Liver (tissue), 9 donors: ENCODE results near the gene DNM3. TPM values are rescaled to one million over a fixed set of nuclear protein-coding genes. Genes with fewer than 3 reads are reported as not detected.

ENCODE experiments used
- DNase-seq: peaks from one replicate; pipeline ENCODE4 v3.0.0-alpha.2; 2017; ENCODE audit warnings: low spot score
- H3K27ac ChIP-seq, 2 donors: one replicate each; pipeline ENCODE4 v1.7.0; 2013; ENCODE audit warnings: inconsistent platforms in 2 of 2, low read length in 2 of 2, control low read depth in 1 of 2, low read depth in 1 of 2, mild to moderate bottlenecking in 1 of 2
- H3K27me3 ChIP-seq, 4 donors: one replicate each; pipeline versions ENCODE4 v1.6.1 to v1.7.0; 2013; ENCODE audit warnings: low read length in 3 of 4, inconsistent platforms in 1 of 4, mild to moderate bottlenecking in 1 of 4, moderate library complexity in 1 of 4; ENCODE audit not compliant: control insufficient read depth in 4 of 4, insufficient read depth in 4 of 4
- H3K36me3 ChIP-seq, 4 donors: one replicate each; pipeline versions ENCODE4 v1.6.1 to v1.7.0; 2013; ENCODE audit warnings: low read length in 3 of 4, mild to moderate bottlenecking in 3 of 4, low read depth in 1 of 4, moderate library complexity in 1 of 4; ENCODE audit not compliant: control insufficient read depth in 4 of 4, insufficient read depth in 3 of 4
- H3K4me1 ChIP-seq, 4 donors: one replicate each; pipeline versions ENCODE4 v1.6.1 to v1.7.0; 2013; ENCODE audit warnings: low read length in 3 of 4, mild to moderate bottlenecking in 3 of 4, moderate library complexity in 1 of 4; ENCODE audit not compliant: control insufficient read depth in 4 of 4, insufficient read depth in 4 of 4
- H3K4me3 ChIP-seq, 3 donors: one replicate each; pipeline versions ENCODE4 v1.6.1 to v1.7.0; 2013; ENCODE audit warnings: low read length in 3 of 3, control low read depth in 1 of 3, low read depth in 1 of 3, mild to moderate bottlenecking in 1 of 3
- H3K9ac ChIP-seq, 2 donors: one replicate each; pipeline ENCODE4 v1.7.0; 2013; ENCODE audit warnings: low read length in 2 of 2, mild to moderate bottlenecking in 2 of 2, moderate library complexity in 2 of 2, control low read depth in 1 of 2, low read depth in 1 of 2
- H3K9me3 ChIP-seq, 4 donors: one replicate each; pipeline versions ENCODE4 v1.6.1 to v1.7.0; 2013; ENCODE audit warnings: low read length in 3 of 4; ENCODE audit not compliant: control insufficient read depth in 4 of 4
- EGR1 ChIP-seq, 2 donors: IDR thresholded peaks; 2 replicates each; pipeline ENCODE4 v1.6.1; 2016 to 2018; ENCODE audit warnings: antibody characterized with exemption in 2 of 2, low read depth in 2 of 2
- FOXA1 ChIP-seq: IDR thresholded peaks from 2 replicates; pipeline ENCODE4 v1.6.1; 2016; ENCODE audit warnings: antibody characterized with exemption
- GABPA ChIP-seq, 2 donors: IDR thresholded peaks in 1 of 2; conservative IDR thresholded peaks in 1 of 2; 2 replicates each; pipeline ENCODE4 v1.6.1; 2016; ENCODE audit warnings: antibody characterized with exemption in 2 of 2, mild to moderate bottlenecking in 1 of 2, moderate library complexity in 1 of 2
- HNF4A ChIP-seq, 2 donors: conservative IDR thresholded peaks; 2 replicates each; pipeline ENCODE4 v1.6.1; 2016; ENCODE audit warnings: antibody characterized with exemption in 2 of 2, mild to moderate bottlenecking in 2 of 2
- JUND ChIP-seq, 2 donors: IDR thresholded peaks; 2 replicates each; pipeline ENCODE4 v1.6.1; 2016; ENCODE audit warnings: antibody characterized with exemption in 2 of 2
- NR2F2 ChIP-seq: IDR thresholded peaks from 2 replicates; pipeline ENCODE4 v1.6.1; 2016; ENCODE audit warnings: antibody characterized with exemption
- RXRA ChIP-seq, 2 donors: IDR thresholded peaks; 2 replicates each; pipeline ENCODE4 v1.6.1; 2017 to 2018; ENCODE audit warnings: antibody characterized with exemption in 2 of 2, mild to moderate bottlenecking in 1 of 2
- YY1 ChIP-seq: IDR thresholded peaks from 2 replicates; pipeline ENCODE4 v1.6.1; 2016; ENCODE audit warnings: antibody characterized with exemption, mild to moderate bottlenecking
- ZBTB33 ChIP-seq: IDR thresholded peaks from 2 replicates; pipeline ENCODE4 v1.6.1; 2016; ENCODE audit warnings: antibody characterized with exemption
- WGBS: extraction: QIAGEN DNeasy Blood & Tissue Kit; methylation state at CpG from one replicate; pipeline ENCODE4 v1.1.7; 2013; 5-methylcytosine and 5-hydroxymethylcytosine counted together
- polyA plus RNA-seq, 2 donors: library from polyadenylated mRNA; stranded (reverse) in 1 of 2; unstranded in 1 of 2; fragments of 200-250 nt in 1 of 2; fragments of >200 nt in 1 of 2; fragmentation: Nextera tagmentation in 1 of 2; extraction: Ambion mirVana in 1 of 2; gene quantifications; one replicate each; pipeline versions ENCODE4 v1.2.1 to v1.2.3, GENCODE V29; 2013 to 2015
- total RNA-seq, 2 donors: library from RNA; depleted of rRNA; stranded (reverse); fragments of >200 nt; gene quantifications; one replicate each; pipeline ENCODE4 v1.2.3, GENCODE V29; 2014
- donor health status: healthy.
- donor health status: healthy.
- donor health status: healthy.
- donor health status: healthy.
- donor health status: healthy.

DNM3 gene
- total and polyA plus RNA-seq, 4 donors, result 0.08 to 3.2 (median 1.0) TPM

- no peak for TF ChIP-seq GABPA (IDR thresholded peaks at IDR 0.05 in 1 of 2, conservative IDR thresholded peaks at IDR 0.05 in 1 of 2)
- peak; percentile 46 for TF ChIP-seq NR2F2
- Histone ChIP-seq H3K27ac (no peak overlapping the region), H3K36me3 (no peaks in the 10 kb centered on the region), H3K4me3 (no peak overlapping the region), H3K4me1 (peaks cover 2 to 5% (median 5%) of the 10 kb centered on the region in 4 donors), H3K27me3 (no peaks in the 10 kb centered on the region), H3K9me3 (no peaks in the 10 kb centered on the region), H3K9ac (no peak overlapping the region)
- 68% methylated on average over 5 of the region's 5 CpGs for WGBS
- DNase-seq, result no peak
These were observed 268.1 kb downstream of the DNM3 start for GRCh38 chr1:172109359-172109758.

GRCh38 chr1:172112576-172112975, 271.3 kb downstream of the DNM3 start:
- WGBS, result 98% methylated on average over 1 of the region's 1 CpG
- Histone ChIP-seq H3K9me3 (no peaks in the 10 kb centered on the region), H3K4me3 (no peak overlapping the region), H3K27ac (no peak overlapping the region), H3K9ac (no peak overlapping the region), H3K27me3 (no peaks in the 10 kb centered on the region), H3K36me3 (no peaks in the 10 kb centered on the region), H3K4me1 (no peaks in the 10 kb centered on the region)
- no peak for DNase-seq
- TF ChIP-seq EGR1 (IDR thresholded peaks at IDR 0.05; ENCODE audit: low read depth in 2 of 2), result no peak
- TF ChIP-seq ZBTB33, result no peak
- TF ChIP-seq GABPA (IDR thresholded peaks at IDR 0.05 in 1 of 2, conservative IDR thresholded peaks at IDR 0.05 in 1 of 2), result no peak
- no peak for TF ChIP-seq JUND (IDR thresholded peaks at IDR 0.05)

GRCh38 chr1:172117800-172118199, 276.5 kb downstream of the DNM3 start:
- no peaks in the 10 kb centered on the region for H3K27me3 ChIP-seq
- H3K4me3 ChIP-seq, result no peak overlapping the region
- H3K9ac ChIP-seq, result no peak overlapping the region
- H3K4me1 ChIP-seq, result no peaks in the 10 kb centered on the region
- no peak overlapping the region for H3K27ac ChIP-seq
- no peak for DNase-seq
- TF ChIP-seq JUND (IDR thresholded peaks at IDR 0.05) (no peak), YY1 (no peak), RXRA (IDR thresholded peaks at IDR 0.05) (no peak), FOXA1 (no peak), HNF4A (conservative IDR thresholded peaks at IDR 0.05) (no peak)
- no peaks in the 10 kb centered on the region for H3K9me3 ChIP-seq
- WGBS, result 78% methylated on average over 1 of the region's 1 CpG
- no peaks in the 10 kb centered on the region for H3K36me3 ChIP-seq

GRCh38 chr1:172118618-172119017, 277.3 kb downstream of the DNM3 start:
- H3K9ac ChIP-seq, result no peak overlapping the region
- no peak for TF ChIP-seq GABPA (IDR thresholded peaks at IDR 0.05 in 1 of 2, conservative IDR thresholded peaks at IDR 0.05 in 1 of 2)
- TF ChIP-seq HNF4A (conservative IDR thresholded peaks at IDR 0.05), result no peak
- 85% methylated on average over 3 of the region's 3 CpGs for WGBS

More at GRCh38 chr1:172118618-172119017, 277.3 kb downstream of the DNM3 start:
- Histone ChIP-seq H3K27ac (no peak overlapping the region), H3K9me3 (no peaks in the 10 kb centered on the region), H3K36me3 (no peaks in the 10 kb centered on the region), H3K4me3 (no peak overlapping the region), H3K27me3 (no peaks in the 10 kb centered on the region), H3K4me1 (no peaks in the 10 kb centered on the region)
- no peak for DNase-seq
